GM18867 (cell line): Measurements from ENCODE around the gene ZBTB7C.

Source experiments
- ATAC-seq: cut with Tn5 transposase; IDR thresholded peaks from one replicate; pipeline ENCODE4 v1.9.1; 2021; ENCODE audit warnings: mild to moderate bottlenecking, moderate library complexity; ENCODE audit not compliant: unreplicated experiment

Gene ZBTB7C

GRCh38 chr18:48418539-48419276, 9.5 kb upstream of the ZBTB7C start:
- no peak for ATAC-seq

GRCh38 chr18:48417985-48418384, 8.8 kb upstream of the ZBTB7C start:
- ATAC-seq, result no peak

DNA sequence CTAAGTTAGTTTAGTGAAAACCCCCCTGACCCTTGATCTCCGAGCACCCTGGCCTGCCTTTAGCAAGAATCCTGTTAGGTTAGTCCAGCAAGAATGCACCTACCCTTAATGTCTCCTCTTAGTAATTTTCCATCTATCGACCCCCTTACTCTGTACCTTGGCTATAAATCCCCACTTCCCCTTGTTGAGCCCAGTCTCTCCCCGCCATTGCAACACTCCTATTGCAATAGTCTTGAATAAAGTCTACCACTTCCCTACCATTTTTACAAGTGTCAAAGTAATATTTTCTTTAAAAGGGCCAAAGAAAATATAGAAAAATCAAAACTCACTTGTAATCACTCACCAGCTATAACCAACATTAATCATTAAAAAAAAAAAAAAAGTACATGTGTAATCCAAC, 4.2 kb upstream of the ZBTB7C start:
- no peak for ATAC-seq

DNA sequence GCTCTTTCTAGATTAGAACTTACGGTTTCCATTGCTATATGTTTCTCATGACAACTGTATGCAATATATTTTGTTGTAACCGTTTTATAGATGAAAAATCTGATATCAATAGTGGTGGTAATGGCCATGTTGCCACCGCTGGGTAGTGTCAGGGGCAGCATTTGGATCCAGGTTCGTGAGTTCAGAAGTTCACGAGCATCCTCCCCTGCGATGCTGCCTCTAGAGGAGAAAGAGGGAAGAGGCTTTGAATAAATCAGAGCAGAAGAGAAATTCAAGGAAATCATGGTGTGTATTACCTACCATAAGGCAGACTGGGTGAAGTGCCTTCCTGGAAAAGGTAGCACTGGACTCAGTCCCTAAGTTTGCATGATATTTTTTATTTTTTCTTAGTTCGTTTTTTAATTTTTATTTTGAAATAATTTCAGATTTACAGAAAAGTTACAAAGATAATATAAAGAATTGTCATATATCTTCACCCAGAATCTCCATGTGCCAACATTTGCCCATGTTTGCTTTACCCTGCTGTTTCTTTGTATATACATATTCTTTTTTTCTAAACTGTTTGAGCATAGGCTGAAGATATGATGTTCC, 3.3 kb upstream of the ZBTB7C start:
- ATAC-seq, result peak; percentile 35

- peak; percentile 98 for ATAC-seq
Measured at GRCh38 chr18:48410095-48410920, 1.1 kb upstream of the ZBTB7C start.

GRCh38 chr18:48409591-48410094, 460 bp upstream of the ZBTB7C start:
- peak; percentile 27 for ATAC-seq

- no peak for ATAC-seq
Measured at GRCh38 chr18:48408111-48408726, 964 bp downstream of the ZBTB7C start.

- no peak for ATAC-seq
Measured at GRCh38 chr18:48407358-48407757, 1.8 kb downstream of the ZBTB7C start.

DNA sequence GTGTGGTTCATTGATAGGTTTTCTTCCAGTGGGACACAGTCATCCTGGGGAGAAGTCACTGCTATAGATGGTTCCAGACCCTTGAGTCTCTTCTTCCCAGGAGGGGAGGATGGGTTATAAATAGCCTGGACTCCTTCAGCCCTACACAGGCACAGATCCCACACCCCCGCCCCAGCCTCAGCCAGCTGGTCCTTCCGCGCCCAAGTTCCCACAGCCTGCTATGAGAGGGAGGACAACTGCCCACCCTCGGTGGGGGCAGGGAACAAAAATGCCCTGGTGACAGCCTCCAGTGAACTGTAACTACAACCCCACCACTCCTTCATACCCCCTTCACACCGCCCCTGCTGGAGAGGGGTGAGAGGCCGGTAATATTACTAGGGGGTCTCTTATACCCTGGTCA, 3.2 kb downstream of the ZBTB7C start:
- no peak for ATAC-seq

DNA sequence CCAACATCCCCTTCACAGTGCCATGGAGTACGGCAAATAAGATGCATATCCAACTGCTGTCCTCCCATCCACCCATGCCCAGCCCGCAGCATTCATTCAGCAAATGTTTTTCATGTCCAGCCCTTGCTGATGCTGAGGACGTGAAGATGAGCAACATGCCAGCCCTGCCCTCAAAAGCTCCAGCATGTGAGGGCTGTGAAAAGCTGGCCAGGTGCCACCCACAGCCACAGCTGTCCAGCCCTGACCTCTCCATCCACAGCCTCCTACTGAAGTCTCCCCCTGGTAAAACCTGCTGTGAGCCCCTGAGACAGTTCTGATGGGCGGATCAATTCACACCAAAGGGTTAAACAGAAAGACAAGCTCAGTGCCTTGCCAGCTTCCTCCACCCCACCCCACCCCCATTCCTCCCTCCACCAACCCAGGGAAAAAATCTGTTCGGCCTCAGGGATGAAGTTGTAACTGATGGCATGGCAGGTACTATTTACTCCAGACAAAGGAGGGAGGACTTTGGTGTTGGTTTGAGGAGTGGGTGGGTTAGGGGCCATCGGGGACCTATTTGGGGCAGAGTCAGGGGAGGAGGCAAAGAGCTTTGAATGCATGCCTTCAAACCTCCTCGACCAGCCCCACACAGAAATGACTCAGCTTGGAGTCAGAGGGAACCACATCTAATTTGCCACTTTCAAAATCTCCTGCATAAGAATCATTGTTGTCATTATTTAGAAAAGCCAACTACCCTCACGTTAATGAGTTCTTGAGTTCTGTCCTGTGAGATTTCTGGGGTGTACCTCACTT, 4.3 kb downstream of the ZBTB7C start:
- ATAC-seq, result no peak

DNA sequence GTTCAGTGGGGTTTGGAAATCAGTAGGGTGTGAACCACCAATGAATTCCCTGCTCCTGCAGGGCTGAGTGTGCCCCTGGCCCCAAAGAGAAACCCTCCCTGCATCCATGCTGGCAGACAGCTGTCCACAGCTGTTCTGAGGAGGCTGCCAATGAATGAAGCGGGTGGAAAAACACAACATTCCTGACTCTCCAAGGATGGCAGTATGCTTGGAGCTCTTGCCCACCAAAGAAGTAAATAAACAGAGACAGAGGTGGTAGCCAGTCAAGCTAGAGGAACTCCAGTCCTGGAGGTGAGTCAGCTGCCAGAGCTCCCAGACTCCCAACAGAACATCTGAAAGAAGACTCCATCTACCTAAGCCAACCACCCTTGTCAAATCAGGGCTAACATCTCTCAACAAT, 6.2 kb downstream of the ZBTB7C start:
- ATAC-seq, result no peak

DNA sequence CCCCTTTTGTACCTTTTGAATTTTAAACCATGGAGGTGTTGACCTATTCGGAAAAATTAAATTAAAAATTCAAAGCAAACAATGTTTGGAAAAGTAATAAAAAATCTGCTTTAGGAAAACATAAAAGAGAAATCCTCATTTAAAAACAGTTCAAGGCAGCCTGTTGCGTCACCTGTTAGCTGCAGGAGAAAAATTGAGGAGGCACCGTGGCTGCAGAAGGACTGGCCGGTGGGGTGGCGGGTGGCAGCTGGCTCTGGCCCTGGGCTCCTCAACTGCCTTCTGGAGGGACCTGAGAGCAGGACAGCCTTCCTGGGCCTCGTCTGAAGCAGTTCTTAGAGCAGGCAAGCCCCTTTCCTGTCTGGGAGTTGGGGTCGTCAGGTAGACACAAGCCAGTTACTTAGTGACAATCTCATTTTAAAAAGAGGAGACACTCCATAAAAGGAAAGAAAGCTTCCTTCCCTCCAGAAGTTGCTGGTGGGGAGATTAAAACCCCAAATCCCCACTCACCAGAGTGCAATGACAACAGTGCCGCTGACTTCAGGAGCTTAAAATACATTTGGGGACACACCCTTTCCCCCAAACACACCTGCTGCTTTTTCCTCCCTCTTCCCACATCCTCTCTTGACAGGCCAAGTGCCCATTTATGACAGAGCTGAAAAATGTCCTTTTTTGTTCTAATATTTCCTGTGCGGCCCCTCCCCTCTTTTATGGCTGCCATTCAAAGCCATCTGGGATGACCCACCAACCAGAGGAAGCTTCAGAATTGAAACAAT, 9.7 kb downstream of the ZBTB7C start:
- ATAC-seq, result no peak

DNA sequence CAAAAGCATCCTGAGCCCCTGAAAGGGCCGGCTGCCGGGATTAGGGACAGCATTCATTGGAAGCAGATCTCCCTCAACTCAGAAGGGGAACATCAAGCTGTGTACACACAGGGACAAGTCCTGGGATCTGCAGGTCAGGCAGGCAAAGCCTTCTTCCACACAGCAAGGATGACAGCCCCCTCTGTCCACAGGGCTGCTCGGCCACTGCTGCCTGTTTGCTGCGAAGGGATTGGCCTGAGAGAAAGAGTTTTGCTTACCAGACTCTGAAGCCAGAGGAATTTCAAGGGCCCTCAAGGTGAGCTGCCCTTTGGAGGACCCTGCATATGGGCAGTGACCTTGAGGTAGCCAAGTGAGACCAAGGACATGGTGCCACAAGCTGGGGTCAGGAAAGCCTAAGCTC, 11.1 kb downstream of the ZBTB7C start:
- ATAC-seq, result no peak

GRCh38 chr18:48397021-48397420, 12.2 kb downstream of the ZBTB7C start:
- ATAC-seq, result no peak

DNA sequence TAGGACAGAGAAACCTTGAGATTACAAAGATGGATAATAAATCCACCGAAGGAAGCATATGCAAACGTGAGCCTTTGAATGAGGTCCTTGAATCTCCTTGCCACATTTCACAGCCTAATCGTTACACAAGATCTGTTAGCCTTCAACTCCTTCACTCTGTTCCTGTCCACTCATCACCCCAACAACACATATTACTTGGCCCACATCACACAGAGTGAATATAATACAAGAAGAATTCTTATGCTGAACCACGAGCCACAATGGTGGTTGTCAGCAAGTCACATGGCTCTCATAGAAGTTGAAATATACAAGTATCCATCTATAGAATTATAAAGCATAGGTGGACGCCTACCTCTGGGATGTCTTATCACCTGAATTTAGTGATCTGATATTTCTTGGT, 12.6 kb downstream of the ZBTB7C start:
- no peak for ATAC-seq

DNA sequence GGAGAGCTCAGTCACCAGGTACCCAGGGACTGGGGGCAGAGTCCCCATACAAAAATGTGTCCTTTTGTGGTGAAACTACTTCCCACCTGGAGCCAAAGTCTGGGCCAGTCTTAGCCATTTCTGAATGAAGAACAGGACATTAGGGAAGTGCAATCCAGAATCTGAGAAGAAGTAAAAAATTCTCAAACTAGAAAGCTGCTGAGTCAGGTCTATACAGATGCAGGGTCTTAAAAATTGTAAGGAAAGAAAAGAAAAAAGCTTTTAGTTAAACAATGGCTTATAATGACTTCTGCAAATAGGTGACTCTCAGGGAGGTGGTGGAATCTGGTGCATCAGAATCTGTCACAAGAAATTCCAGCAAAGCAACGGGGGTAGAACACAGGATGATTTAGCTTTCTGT, 13.5 kb downstream of the ZBTB7C start:
- ATAC-seq, result no peak

- ATAC-seq, result no peak
Measured at GRCh38 chr18:48394176-48394575, 15.0 kb downstream of the ZBTB7C start.

DNA sequence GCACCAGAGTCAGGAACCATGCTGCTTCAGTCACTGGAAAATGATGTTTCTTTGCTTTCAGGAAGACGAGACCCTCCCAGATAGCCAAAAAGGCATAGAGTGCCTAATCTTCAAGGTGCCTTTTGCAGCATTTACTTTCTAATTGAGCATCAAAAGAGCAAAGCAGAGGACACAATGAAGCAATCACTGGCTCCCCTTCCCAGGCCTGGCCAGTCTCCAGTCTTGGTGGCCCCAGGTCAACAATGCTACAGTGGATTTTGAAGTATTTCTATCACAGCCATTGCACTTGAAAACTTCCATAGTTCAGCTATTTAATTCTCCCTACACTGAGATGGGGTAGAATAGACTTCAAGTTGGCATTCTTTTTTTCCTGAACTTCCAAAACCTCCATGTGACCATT, 15.4 kb downstream of the ZBTB7C start:
- no peak for ATAC-seq

DNA sequence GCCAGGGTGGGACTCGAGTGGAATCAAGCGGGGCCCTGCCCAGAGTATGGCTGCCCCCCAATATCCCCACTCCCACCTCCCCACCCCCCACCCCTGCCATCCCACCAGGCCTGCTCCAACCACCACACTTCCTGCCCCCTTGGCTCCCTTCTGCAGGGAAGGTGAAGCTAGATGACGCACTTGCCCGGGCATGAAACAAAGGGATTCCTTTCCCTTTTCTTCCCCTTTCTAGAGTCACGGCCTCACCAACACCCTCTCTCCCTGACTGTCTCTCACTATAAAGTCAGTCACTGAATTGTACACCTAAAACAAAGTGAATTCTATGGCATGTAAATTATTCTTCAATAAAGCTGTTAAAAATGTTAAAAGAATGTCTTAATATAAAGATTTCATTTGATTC, 16.0 kb downstream of the ZBTB7C start:
- no peak for ATAC-seq

- no peak for ATAC-seq
Measured at GRCh38 chr18:48392268-48392667, 16.9 kb downstream of the ZBTB7C start.
